GM12872 (cell line): ENCODE data around the gene HPSE.

ENCODE experiments used
- CTCF ChIP-seq: IDR thresholded peaks from 3 replicates; pipeline ENCODE4 v1.5.1; 2011; ENCODE audit warnings: low read depth, mild to moderate bottlenecking, low read length, moderate library complexity; ENCODE audit not compliant: insufficient read depth

The HPSE gene

DNA sequence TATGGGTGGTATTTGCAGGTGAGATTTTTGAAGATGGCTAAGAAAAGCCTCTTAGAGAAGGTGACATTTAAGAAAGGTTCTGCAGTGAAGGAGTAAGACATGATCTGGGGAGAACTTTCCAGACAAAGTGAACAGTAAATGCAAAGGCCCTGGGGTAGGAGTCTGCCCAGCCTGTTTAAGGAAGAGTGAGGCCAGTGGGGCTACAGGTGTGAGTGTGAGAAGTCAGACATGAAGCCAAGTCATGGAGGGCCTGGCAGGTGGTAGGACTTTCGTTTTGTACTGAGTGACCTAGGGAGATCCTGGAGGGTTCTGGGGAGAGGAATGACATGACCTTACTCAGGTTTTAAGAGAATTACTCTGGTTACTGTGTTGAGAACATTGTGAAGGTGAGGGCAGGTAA is 71.5 kb downstream of the HPSE start:
- TF ChIP-seq CTCF, result no peak

GRCh38 chr4:83262682-83263081 is 72.0 kb downstream of the HPSE start:
- no peak for TF ChIP-seq CTCF

- TF ChIP-seq CTCF, result no peak
Measured at GRCh38 chr4:83261307-83261706, 73.3 kb downstream of the HPSE start.

DNA sequence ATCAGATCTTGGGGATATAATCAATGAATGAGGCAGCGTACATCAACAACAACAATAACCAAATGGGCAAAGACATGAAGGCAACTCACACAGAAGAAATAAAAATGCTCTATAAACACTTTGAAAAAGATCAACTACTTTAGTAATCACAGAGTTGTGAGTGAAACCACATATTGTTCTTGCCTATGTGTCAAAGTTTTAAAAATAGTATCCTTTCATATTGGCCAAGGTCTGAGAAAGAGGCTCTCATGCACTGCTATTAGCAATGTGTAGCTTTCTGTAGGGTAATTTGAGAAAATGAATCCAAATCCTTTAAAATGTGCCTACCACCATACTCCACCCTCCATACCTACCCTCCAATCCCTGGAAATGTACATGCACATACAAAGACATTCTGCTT is 75.1 kb downstream of the HPSE start:
- no peak for TF ChIP-seq CTCF

- TF ChIP-seq CTCF, result no peak
Measured at GRCh38 chr4:83258461-83258860, 76.2 kb downstream of the HPSE start.

DNA sequence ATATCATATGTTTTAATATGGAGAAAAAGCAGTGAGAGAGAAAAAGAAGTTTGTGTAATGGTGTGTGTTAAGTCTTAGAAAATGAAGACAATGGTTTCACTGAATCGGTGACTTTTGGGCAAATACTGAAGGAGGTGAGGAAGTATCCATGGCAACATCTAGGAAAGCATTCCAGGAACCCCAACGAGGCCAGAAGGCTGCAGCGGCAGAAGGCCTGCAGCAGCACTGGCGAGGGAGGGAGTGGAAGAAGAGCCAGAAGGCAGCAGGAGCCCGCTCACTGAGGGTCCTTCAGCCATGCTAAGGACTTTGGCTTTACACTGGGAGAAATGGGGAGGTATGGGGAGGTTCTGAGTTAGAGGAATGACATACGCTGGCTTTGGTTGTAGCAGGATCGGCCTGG is 76.8 kb downstream of the HPSE start:
- TF ChIP-seq CTCF, result no peak

- no peak for TF ChIP-seq CTCF
Measured at GRCh38 chr4:83255584-83255983, 79.1 kb downstream of the HPSE start.
